ENCODE measurements around the gene NUBP1.
"Not testable (repeated sequence)": the region's sequence is repeated elsewhere in the genome, so short reads cannot be mapped to it uniquely, and the experiment has no call there.

Gene NUBP1

DNA sequence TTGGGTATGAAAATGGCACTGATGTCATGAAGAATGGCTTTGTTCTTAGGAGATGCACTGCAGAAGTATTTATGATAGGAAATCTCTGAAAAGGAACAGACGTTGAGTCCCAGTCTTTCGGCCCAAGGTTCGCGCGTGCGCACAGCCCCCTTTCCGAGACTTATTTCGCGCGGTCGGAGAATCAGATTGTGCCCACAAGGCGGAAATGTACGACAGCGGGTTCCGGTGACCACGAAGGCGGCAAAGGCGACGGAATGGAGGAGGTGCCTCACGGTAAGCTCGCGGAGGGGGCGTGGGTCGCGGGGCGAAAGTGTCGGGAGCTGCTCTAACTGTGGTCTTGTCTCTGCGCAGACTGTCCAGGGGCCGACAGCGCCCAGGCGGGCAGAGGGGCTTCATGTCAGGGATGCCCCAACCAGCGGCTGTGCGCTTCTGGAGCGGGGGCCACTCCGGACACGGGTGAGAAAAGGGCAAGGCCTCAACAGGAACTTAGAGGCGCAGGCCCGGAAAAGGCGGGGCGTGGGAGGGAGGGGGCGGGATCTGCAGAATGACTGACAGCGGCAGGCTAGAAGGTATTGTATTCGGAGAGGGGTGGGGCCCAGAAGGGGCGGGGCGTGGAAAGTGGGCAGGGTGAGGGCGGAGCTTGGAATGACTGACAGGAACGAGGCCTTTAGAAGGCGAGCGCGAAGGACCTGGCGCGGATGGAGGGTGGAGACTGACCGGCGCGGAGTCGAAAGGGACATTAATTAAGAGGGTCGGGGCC is at the start of gene NUBP1:
Gene NUBP1, plus strand, starts transcription at position 233 of the 760 bp plus-strand sequence. Its CDS starts 22 bp downstream, at position 255.
- DNase-seq (ENCODE audit: low spot score): peak; percentile 97

- DNase-seq (ENCODE audit: low spot score): no peak
Observed at GRCh38 chr16:10693889-10694288, 49.8 kb upstream of the NUBP1 start.

DNA sequence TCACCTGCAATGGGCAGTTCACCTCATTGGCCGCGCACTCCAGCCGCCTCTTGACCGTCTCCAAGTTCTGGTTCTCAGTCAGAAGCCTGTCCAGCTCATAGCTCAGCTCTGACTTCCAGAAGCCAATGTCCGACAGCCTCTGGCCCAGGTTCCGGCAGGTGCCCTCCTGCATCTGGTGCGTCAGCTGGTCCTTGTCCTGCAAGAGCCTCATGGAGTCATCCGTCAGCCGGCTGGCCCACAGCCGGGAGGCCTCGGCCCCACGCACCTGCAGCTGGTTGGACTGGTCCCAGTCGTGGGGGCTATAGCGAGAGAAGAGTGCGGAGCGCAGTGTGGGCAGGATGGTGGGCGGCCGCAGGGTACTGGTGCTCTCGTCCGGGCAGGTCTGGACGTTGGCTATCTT is 49.3 kb upstream of the NUBP1 start:
- DNase-seq (ENCODE audit: low spot score): no peak

- DNase-seq (ENCODE audit: low spot score): no peak
Observed at GRCh38 chr16:10694830-10695229, 48.8 kb upstream of the NUBP1 start, which contains the start of gene TEKT5. Gene TEKT5, minus strand, starts transcription at chr16:10694930. Its CDS starts 57 bp downstream, at chr16:10694873.

- no peak for DNase-seq (ENCODE audit: low spot score)
Observed at GRCh38 chr16:10699756-10700155, 43.9 kb upstream of the NUBP1 start.

GRCh38 chr16:10708969-10709368 is 34.7 kb upstream of the NUBP1 start:
- no peak for DNase-seq (ENCODE audit: low spot score)

DNA sequence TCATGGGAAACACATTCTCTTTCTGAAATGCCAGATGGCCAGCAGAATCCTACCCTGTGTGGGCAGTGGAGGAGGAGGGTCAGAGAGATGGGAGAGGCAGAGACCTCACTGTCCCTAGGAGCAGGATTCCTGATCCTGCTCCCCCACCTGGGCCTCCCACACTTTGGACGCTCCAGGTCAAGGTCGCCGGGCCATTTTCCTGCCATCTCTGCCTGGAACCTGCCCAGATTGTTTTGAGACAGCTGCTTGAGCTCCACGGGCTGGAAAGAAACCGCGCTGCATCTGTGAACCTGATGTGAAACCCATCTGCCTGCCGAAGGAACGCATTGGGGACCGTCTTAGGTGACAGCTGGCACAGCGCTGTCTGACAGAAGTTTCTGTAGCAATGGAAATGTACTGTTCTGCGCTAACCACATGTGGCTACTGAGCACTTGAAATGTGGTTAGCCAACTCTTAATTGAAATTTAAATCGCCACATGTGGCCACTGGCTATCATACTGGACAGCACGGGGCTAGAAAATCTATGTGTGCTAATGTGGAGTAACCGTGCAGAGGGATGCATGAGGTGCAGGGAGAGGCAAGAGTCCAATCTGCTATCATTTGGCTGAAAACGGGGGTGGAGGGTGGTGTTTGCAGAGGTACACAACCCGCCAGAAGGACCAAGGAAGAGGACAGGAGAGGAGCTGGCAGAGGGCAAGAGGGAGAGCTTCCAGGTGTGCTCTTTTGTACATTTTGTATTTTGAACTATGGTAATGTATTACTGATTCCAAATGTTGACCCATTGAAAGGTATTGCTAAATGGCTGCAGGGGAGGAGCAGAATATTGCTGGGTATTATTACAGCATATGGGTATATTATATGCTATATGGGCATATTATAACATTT is 15.4 kb upstream of the NUBP1 start:
- DNase-seq (ENCODE audit: low spot score): no peak

DNA sequence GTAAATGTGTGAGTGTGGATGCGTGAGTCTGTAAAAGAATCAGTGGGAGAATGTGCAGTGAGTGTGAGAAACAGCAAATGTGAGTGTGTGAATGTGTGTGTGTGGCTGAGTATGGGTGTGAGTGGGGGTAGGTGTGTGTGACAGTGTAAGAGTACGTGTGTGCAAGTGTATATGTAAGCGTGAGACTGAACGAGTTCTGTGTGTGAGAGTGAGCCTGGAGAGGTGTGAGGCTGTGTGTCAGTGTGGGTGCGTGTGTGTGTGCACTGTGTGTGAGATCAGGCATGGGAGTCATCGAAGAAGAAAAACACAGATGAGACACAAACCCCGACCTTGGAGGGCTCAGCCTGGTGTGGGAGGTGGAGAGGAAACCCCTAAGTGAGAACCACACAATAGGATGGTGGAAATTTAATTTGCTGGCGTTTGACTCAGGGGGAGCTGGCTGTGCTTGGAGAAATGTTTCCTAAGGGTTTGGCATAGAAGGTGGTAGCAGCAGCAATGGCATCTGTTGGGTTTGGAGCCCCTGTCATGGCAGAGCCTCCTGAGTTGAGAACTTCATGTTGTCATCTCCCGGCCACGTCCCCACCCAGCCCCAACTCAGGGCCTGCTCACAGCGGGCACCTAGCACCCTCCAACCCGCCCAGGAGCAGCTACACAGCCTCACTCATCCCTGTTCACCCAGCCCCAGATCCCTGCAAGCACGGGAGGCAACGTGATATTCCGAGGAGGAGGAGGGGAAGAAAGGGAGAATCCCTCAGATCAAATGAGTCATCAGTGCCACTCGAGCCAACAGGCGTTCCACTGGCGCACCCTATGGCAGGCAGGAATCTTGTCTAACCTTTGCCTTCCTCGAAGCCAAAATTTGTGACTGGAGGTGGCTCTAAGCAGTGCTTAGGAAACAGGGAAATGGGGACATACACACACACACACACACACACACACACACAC is 14.3 kb upstream of the NUBP1 start:
- no peak for DNase-seq (ENCODE audit: low spot score)

DNA sequence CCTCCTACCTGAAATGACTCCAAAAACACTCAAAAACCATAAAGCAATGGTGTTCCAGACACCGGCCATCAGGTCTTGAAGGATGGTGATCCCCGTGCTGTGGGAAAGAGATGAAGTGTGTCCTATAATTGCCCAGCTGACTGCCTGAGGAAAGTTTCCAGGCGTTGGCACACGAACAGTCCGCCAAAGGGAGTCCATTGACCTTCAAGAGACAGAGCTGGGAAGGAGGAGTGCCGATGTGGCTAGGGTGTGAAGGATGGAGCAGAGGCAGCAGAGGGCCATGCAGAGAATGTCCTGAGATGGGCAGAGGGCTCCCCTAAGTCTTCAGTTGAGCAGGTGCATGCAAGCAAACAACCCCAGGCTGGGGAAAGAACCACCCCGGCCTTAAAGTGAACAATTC is 11.9 kb upstream of the NUBP1 start:
- no peak for DNase-seq (ENCODE audit: low spot score)

GRCh38 chr16:10737068-10737625 is 6.5 kb upstream of the NUBP1 start:
- peak; percentile 83 for DNase-seq (ENCODE audit: low spot score)

GRCh38 chr16:10738231-10739077 is 5.2 kb upstream of the NUBP1 start:
- no peak for DNase-seq (ENCODE audit: low spot score)

- DNase-seq (ENCODE audit: low spot score): no peak
Observed at GRCh38 chr16:10740000-10740844, 3.4 kb upstream of the NUBP1 start.

- DNase-seq (ENCODE audit: low spot score): no peak
Observed at GRCh38 chr16:10740845-10741208, 2.8 kb upstream of the NUBP1 start.

- not testable (repeated sequence) for DNase-seq (ENCODE audit: low spot score)
Observed at GRCh38 chr16:10741249-10741648, 2.4 kb upstream of the NUBP1 start.

DNA sequence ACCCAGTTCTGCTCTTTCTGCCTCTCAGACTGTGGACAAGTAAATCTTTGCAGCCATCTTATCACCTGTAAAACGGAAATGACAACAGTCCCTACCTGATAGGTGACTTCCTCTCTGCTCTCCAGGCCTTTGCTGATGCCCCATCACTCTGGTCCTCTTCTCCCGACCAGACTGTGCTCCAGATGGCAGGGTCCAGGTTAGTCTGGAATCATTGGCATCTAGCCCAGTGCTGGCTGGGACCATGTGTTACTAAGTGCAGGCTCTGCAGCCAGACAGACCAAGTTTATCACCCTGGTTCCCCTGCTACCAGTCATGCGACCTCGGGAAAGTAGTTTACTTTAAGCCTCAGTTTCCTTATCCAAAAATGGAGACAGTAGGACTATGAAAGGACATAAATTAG is 1.8 kb upstream of the NUBP1 start:
- DNase-seq (ENCODE audit: low spot score): no peak

GRCh38 chr16:10743227-10743609 is 424 bp upstream of the NUBP1 start:
- DNase-seq (ENCODE audit: low spot score): no peak

DNA sequence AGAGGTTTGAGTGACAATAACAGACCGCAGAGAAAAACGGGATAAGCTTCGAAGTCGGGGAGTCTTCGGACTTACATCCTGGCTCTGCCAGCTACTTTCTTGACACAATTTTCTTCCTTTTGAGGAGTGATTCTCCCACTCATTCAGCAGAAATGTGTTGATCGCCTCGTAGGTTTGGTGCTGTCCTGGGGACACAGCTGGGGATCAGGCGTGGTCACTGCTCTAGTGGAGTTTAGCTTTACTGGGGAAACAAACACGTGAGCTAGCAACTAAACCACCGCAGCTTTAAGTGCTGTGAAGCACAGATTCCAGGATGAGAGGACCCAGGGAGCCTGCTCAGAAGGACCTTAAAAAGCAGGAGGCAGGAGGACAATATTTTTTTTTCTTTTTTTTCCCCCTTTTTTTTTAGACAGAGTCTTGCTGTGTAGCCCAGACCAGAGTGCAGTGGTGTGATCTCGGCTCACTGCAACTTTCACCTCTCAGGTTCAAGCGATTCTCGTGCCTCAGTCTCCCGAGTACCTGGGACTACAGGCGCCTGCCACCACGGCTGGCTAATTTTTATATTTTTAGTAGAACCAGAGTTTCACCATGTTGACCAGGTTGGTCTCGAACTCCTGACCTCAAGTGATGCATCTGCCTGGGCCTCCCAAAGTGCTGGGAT is 858 bp downstream of the NUBP1 start:
- DNase-seq (ENCODE audit: low spot score): no peak

- DNase-seq (ENCODE audit: low spot score): no peak
Observed at GRCh38 chr16:10745841-10746240, 2.2 kb downstream of the NUBP1 start.

GRCh38 chr16:10750793-10751192 is 7.2 kb downstream of the NUBP1 start:
- DNase-seq (ENCODE audit: low spot score): no peak
